Panc1 (cell line): ENCODE measurements around the gene SERPINA3.

Experiments used
- TCF7L2 ChIP-seq: IDR thresholded peaks from 2 replicates; pipeline ENCODE4 v1.6.1; 2011; ENCODE audit warnings: mild to moderate bottlenecking, low read depth, low read length, inconsistent platforms
- TF ChIP-seq, protein P1 (sequence below): fragments of 450-650 bp; IDR thresholded peaks from 2 replicates; pipeline ENCODE4 v1.5.1; 2017; ENCODE audit warnings: mild to moderate bottlenecking

DNA sequence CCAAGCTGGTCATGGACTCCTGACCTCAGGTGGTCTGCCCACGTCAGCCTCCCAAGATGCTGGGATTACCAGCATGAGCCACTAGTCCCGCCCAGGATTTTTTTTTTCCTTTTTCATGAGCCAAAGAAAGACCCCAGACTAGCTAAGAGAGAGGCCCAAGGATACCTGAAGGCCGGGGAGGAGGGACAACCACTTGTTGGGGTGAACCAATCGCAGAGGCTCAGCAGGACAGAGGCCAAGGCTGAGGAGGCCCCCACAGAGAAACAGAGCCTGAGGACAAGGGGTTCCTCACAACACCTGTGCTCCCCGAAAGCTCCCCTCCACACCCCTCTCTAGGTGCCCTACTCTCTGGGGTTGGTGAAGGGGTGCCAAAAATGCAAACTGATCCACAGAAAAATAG lies 1.0 kb upstream of the SERPINA3 start:
- TF ChIP-seq, protein P1, sequence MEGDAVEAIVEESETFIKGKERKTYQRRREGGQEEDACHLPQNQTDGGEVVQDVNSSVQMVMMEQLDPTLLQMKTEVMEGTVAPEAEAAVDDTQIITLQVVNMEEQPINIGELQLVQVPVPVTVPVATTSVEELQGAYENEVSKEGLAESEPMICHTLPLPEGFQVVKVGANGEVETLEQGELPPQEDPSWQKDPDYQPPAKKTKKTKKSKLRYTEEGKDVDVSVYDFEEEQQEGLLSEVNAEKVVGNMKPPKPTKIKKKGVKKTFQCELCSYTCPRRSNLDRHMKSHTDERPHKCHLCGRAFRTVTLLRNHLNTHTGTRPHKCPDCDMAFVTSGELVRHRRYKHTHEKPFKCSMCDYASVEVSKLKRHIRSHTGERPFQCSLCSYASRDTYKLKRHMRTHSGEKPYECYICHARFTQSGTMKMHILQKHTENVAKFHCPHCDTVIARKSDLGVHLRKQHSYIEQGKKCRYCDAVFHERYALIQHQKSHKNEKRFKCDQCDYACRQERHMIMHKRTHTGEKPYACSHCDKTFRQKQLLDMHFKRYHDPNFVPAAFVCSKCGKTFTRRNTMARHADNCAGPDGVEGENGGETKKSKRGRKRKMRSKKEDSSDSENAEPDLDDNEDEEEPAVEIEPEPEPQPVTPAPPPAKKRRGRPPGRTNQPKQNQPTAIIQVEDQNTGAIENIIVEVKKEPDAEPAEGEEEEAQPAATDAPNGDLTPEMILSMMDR, result no peak
- TF ChIP-seq TCF7L2, result no peak
